Choroid plexus epithelial cell (primary cell): ENCODE results near the gene OSBPL6.

Experiments
- DNase-seq: peaks from one replicate; pipeline ENCODE4 v3.0.0-alpha.2; 2010; ENCODE audit warnings: low read depth
- H3K4me3 ChIP-seq: 2 replicates; pipeline ENCODE4 v1.5.1; 2011; ENCODE audit warnings: low read depth, mild to moderate bottlenecking, control low read depth, low read length, moderate library complexity
- CTCF ChIP-seq: conservative IDR thresholded peaks from 2 replicates; pipeline ENCODE4 v1.5.1; 2011; ENCODE audit warnings: low read depth, mild to moderate bottlenecking, control low read depth, inconsistent platforms, low read length, moderate library complexity

The OSBPL6 gene

DNA sequence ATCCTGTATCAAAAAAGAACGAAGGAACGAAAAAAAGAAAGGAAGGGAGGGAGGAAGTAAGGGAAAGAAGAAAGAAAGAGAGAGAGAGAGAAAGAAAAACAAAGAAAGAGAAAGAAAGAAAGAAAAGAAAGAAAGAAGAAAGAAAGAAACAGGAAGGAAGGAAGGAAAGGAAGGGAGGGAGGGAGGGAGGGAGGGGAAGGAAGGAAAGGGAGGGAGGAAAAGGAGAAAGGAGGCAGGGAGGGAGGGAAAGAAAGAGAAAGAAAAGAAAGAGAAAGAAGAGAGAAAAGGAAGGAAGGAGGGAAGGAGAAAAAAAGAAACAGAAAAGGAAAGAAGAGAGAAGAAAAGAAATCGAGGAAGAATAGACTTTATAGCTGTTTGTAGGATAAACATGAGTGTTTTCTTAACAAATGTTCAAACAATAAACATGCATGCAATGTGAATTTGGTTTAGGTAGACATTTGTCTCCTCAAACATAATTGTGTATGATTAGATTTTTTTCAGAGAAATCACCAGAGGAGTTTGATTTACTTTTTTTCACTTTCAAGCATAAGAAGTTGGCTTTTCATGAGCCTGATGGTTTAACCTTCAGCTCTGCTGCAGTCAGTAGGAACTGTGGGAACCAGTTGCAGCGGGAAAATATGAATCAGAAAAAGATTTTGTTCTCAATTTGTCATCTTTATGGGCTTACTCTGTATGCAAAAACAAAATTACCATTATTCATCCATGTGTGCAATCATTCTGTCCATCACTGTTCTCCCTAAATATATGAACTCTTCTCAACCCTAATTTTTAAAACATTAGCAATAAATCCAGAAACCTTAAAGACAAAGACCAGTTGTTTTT, 185.1 kb downstream of the OSBPL6 start:
- H3K4me3 ChIP-seq: no peak overlapping the region
- no peak for TF ChIP-seq CTCF
- no peak for DNase-seq

- no peak for TF ChIP-seq CTCF
- no peak for DNase-seq
Observed at GRCh38 chr2:178380763-178381162, 186.5 kb downstream of the OSBPL6 start.

DNA sequence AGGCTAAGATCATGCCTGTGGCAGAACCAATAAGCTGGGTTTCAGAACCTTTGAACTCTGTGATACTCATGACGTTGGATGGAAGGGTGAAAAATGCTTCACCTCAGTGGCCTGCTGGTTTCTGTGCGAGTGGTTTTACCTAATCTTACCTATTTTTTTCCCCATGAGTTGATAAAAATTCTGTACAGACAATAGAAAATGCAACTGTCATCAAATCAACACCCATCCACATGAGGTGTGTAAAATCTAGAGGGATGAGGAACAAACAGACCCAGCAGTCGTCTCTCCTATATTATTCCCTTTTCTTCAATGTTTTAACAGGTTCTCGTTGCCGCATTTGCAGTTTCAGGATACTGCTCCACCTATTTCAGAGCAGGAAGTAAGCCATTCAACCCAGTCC, 189.4 kb downstream of the OSBPL6 start:
- H3K4me3 ChIP-seq: no peak overlapping the region
- TF ChIP-seq CTCF: no peak
- DNase-seq: no peak

More at GRCh38 chr2:178380763-178381162, 186.5 kb downstream of the OSBPL6 start:
- no peak overlapping the region for H3K4me3 ChIP-seq

DNA sequence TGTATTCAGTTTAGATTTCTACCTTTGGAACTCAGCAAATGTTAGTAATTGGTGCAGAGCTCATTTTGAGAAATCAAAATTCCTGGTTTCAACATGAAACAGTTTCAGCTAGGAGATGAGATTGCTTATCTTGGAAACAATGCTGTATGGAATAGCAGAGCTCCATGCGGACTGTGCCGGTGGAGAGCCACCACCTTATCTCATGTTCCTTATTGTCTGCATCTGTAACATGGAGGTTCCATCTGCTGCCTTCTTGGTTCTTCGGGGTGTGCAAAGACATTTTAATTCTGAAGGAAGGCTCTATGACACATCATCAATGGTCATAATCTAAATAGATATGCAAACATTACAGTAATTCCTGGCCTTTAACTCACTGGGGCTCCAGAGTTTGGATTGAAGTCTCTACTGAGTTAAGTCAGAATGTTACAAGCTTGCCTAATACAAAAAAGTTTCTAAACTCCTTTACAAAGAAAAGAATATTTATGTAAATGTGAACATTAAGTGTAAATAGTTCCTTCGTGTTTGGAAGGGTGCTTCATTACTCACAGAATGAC, 191.4 kb downstream of the OSBPL6 start:
- no peak for DNase-seq
- no peak overlapping the region for H3K4me3 ChIP-seq
- TF ChIP-seq CTCF: no peak

DNA sequence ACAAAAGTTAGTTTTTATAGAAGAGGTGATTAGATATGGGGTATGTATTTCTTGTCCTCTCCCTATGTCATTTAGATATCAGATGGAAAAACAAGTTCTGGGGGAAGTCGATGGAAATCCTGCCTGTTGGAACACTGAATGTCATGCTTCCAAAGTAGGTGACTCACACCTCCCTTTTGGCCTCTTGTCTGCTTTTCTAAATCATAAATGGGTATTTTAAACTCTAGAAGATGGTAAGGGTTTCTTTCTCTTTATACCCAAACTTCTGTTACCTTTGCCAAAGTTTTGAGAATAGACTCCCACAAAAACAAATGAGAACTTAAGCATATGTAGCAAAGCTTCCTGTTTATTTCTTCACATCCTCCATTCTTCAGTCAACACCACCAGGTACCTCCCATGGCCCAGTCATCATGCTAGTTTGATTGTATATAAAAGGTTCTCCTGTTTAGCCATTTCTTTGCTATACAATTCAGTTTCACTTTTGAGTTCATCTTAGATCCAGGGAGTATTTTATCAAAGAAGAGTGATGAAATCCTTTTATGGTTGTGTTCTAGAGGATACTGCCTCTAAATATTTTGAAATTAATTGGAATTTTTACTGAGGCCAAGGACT, 192.8 kb downstream of the OSBPL6 start:
- no peak overlapping the region for H3K4me3 ChIP-seq
- no peak for TF ChIP-seq CTCF
- peak; percentile 11 for DNase-seq

DNA sequence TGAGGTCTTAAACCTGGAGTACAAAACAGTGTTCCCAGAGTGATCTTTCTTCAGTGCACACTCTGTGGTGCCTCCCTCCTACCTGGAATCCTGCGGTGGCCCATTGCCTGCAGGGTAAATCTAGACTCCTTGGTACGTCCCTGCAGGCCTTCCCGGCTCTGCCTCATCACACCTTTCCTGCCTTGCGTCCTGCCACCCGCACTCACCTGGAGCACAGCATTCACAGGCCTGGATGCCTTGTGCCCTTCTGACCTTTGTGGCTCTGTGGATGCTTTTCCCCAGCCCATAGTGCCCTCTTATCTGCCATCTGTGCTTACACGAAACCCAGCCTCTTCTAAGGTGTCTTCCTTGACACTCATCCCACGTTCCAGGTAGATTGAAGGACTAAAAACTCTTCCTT, 194.0 kb downstream of the OSBPL6 start:
- no peak for DNase-seq
- no peak for TF ChIP-seq CTCF
- no peak overlapping the region for H3K4me3 ChIP-seq

DNA sequence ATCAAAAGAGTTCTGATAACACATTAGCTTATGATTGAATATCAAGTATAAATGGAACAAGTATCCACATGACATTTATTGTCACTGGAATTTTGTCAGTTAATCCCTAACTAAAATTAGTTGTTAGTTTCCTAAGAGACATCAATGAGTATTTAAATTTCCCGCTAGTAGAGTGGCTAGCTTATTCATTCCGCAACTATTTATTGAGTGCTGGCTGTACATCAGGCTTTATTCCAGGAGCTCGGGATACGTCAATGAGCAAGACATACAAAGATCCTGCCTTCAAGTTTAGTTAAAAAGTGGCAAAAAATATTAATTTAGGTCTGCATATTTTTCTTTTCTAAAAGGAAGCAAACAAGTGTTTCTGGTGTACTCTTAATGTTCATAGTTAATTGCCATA, 197.4 kb downstream of the OSBPL6 start:
- no peak for DNase-seq
- no peak for TF ChIP-seq CTCF
- H3K4me3 ChIP-seq: no peak overlapping the region
